ENCODE results near the gene STIP1. TPM values are rescaled to one million over a fixed set of nuclear protein-coding genes. Genes with fewer than 3 reads are reported as not detected.

The STIP1 gene
- total RNA-seq, 4 donors from 2014 or later = 81.6 to 116 (median 104) TPM

DNA sequence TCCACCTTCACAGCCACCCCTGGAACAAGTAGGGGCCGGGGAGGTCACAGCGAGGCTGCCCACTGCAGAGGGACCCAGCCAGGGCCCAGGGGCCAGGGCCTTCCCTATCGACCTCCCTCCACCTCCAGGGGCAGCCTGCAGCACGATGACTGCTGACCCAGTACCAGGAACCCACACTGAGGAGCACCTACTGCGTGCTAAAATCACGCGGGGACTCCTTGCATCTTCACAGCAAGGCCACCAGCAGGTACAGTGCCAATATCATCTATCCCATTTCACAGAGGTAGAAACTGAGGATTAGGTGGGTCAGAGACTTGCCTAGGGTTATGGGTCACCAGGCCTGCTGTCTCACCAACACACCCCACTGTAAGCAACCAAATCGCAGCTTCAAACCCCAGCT is 34.6 kb upstream of the STIP1 start:
- H3K36me3 ChIP-seq = peaks cover 0 to 22% (median 0%) of the 10 kb centered on the region in 3 donors
- TF ChIP-seq, protein P1, sequence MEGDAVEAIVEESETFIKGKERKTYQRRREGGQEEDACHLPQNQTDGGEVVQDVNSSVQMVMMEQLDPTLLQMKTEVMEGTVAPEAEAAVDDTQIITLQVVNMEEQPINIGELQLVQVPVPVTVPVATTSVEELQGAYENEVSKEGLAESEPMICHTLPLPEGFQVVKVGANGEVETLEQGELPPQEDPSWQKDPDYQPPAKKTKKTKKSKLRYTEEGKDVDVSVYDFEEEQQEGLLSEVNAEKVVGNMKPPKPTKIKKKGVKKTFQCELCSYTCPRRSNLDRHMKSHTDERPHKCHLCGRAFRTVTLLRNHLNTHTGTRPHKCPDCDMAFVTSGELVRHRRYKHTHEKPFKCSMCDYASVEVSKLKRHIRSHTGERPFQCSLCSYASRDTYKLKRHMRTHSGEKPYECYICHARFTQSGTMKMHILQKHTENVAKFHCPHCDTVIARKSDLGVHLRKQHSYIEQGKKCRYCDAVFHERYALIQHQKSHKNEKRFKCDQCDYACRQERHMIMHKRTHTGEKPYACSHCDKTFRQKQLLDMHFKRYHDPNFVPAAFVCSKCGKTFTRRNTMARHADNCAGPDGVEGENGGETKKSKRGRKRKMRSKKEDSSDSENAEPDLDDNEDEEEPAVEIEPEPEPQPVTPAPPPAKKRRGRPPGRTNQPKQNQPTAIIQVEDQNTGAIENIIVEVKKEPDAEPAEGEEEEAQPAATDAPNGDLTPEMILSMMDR (IDR thresholded peaks at IDR 0.05) = no peak
- H3K9me3 ChIP-seq = no peaks in the 10 kb centered on the region
- H3K27ac ChIP-seq = no peak overlapping the region
- no peaks in the 10 kb centered on the region for H3K27me3 ChIP-seq
- intact Hi-C loops (cut with DNase I) = no loop called here
- DNase-seq = no peak
- H3K4me1 ChIP-seq = peaks cover 3 to 35% (median 13%) of the 10 kb centered on the region in 3 donors
- WGBS, 2 donors = 73 to 100% methylated on average over 3 to 4 of the region's 8 CpGs
- H3K4me3 ChIP-seq = no peak overlapping the region

DNA sequence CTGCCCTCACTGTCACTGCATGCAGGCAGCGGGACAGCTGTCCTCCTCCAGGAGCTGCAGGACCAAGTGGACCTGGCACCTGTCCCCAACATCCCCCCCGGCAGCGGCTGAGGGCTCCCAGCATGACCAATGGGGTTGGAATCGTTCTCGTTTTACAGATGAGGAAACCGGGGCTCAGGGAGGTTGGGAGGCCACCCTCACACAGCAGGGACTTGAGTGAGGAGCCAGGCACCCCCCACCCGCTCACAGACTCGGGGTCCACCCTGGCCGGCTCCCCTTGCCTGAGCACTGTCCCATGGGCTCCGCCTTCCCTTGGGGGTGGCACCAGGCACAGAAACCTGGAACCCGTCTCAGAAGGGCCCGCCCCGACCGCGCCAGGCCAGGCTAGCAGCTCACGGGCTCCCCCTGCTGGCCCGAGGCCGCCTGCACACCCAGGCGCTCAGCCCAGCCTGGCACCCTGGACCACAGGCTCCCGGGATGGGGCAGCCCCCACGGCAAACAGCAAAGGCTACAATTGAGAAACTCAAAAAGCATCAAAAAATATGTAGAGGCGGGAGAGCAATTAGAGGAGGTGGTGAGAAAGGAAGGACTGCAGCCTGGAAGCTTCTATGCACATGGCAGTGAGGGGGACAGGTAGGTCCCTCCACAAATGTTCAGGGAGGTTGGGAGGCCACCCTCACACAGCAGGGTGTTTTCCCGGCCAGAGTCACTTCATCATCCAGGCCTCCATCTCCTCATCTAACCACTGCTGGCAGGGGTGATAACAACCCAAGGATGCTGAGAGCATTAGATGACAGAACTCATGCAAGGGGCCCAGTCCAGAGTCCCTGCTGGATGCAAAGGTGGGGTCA is 32.9 kb upstream of the STIP1 start:
- peaks cover 0 to 28% (median 0%) of the 10 kb centered on the region in 3 donors for H3K36me3 ChIP-seq
- H3K27me3 ChIP-seq = no peaks in the 10 kb centered on the region
- TF ChIP-seq, protein P1 (IDR thresholded peaks at IDR 0.05) = peak; percentile 92 to 100 (median 98)
- no peak for TF ChIP-seq POLR2A (IDR thresholded peaks at IDR 0.05)
- intact Hi-C loops (cut with DNase I) = no loop called here
- DNase-seq = no peak
- no peaks in the 10 kb centered on the region for H3K9me3 ChIP-seq
- H3K27ac ChIP-seq = no peak overlapping the region
- H3K4me1 ChIP-seq = peaks cover 3 to 30% (median 11%) of the 10 kb centered on the region in 3 donors
- 10% methylated on average over 2 to 4 of the region's 23 CpGs for WGBS, 2 donors
- peak overlapping the region in 1 of 4 donors; percentile 41 for H3K4me3 ChIP-seq

DNA sequence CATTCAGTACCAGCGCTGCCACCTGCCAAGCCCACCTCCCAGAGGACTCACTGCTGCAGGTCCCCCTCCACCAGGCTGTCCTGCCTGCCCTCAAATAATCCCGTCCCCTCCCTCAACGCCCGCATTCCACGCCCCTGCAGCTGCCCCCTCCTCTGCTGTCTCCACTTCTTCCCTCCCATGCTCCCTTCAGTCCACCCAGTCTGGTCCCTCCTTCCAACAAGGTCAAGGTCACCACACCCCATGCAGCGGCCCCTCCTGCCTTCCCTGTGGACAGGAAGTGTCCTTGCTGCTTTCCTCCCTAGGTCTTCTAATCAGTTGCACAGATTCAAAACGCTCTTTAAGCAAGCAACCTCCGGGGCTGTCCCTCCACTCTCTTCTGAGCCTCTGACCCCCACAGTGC is 32.2 kb upstream of the STIP1 start:
- Histone ChIP-seq H3K27ac (no peak overlapping the region), H3K27me3 (no peaks in the 10 kb centered on the region), H3K4me1 (peaks cover 3 to 23% (median 4%) of the 10 kb centered on the region in 3 donors), H3K4me3 (no peak overlapping the region), H3K36me3 (peaks cover 0 to 28% (median 0%) of the 10 kb centered on the region in 3 donors), H3K9me3 (no peaks in the 10 kb centered on the region)
- WGBS, 2 donors = 52 to 53% methylated on average over 8 of the region's 8 CpGs
- TF ChIP-seq POLR2A (IDR thresholded peaks at IDR 0.05) = no peak
- TF ChIP-seq, protein P1 (IDR thresholded peaks at IDR 0.05) = no peak
- DNase-seq = no peak
- intact Hi-C loops (cut with DNase I) = no loop called here

GRCh38 chr11:64156235-64157011 is 29.5 kb upstream of the STIP1 start:
- peaks cover 3 to 16% (median 4%) of the 10 kb centered on the region in 3 donors for H3K4me1 ChIP-seq
- H3K9me3 ChIP-seq = no peaks in the 10 kb centered on the region
- intact Hi-C loops (cut with DNase I) = no loop called here
- TF ChIP-seq POLR2A (IDR thresholded peaks at IDR 0.05) = no peak
- TF ChIP-seq, protein P1 (IDR thresholded peaks at IDR 0.05) = no peak
- H3K27ac ChIP-seq = no peak overlapping the region
- H3K4me3 ChIP-seq = no peak overlapping the region
- peaks cover 0 to 11% (median 0%) of the 10 kb centered on the region in 3 donors for H3K36me3 ChIP-seq
- no peaks in the 10 kb centered on the region for H3K27me3 ChIP-seq
- WGBS, 2 donors = 81 to 93% methylated on average over 4 to 8 of the region's 14 CpGs
- DNase-seq = no peak
